Endothelial cell of umbilical vein (primary cell): ENCODE results near the gene DEGS2. TPM values are rescaled to one million over a fixed set of nuclear protein-coding genes. Genes with fewer than 3 reads are reported as not detected.

Experiments
- BruUV-seq: library from RNA; stranded (reverse); fragments of 400-500 nt; replicated peaks from 2 replicates; lab custom pipeline; 2021; lab: Mats Ljungman, UMichigan
- CTCF ChIA-PET: fragments of 300-600, 350-600 bp; sonication (Branson Sonifier 250); formaldehyde crosslinking; loops from one replicate; lab custom pipeline; 2021; ENCODE audit warnings: antibody characterized with exemption, inconsistent platforms; lab: Charles Lee
- POLR2A ChIA-PET: fragments of 300-600, 350-600 bp; sonication (Branson Sonifier 250); formaldehyde crosslinking; loops from one replicate; lab custom pipeline; 2021; ENCODE audit warnings: antibody characterized with exemption, inconsistent platforms; lab: Charles Lee
- DNase-seq: peaks from one replicate; pipeline ENCODE4 v3.0.0-alpha.2; 2011; ENCODE audit warnings: low read depth, low spot score
- FAIRE-seq: peaks from 2 replicates; lab custom pipeline; 2011; peaks lifted over from hg19 to GRCh38; lab: Jason Lieb, UNC
- H2AFZ ChIP-seq: 2 replicates; pipeline ENCODE4 v1.6.0; 2012; ENCODE audit warnings: low read depth, low read length, control low read depth, inconsistent platforms
- H3K27ac ChIP-seq: 2 replicates; pipeline ENCODE4 v1.5.1; 2011; ENCODE audit warnings: low read depth, mild to moderate bottlenecking, control low read depth, low read length, moderate library complexity; ENCODE audit not compliant: insufficient read depth
- H3K27me3 ChIP-seq, 2 experiments: 2 replicates each; pipeline versions ENCODE4 v1.6.0 to v1.6.1; 2011; ENCODE audit warnings: low read length in 2 of 2, mixed read lengths in 1 of 2; ENCODE audit not compliant: control insufficient read depth in 2 of 2, insufficient read depth in 2 of 2
- H3K36me3 ChIP-seq, 2 experiments: 2 replicates in 1 of 2; 3 replicates in 1 of 2; pipeline ENCODE4 v1.5.1; 2011; ENCODE audit warnings: low read length in 2 of 2, mild to moderate bottlenecking in 1 of 2, moderate library complexity in 1 of 2; ENCODE audit not compliant: control insufficient read depth in 2 of 2, insufficient read depth in 2 of 2; ENCODE audit errors: extremely low read depth in 1 of 2
- H3K4me1 ChIP-seq: 3 replicates; pipeline ENCODE4 v1.5.1; 2011; ENCODE audit warnings: mild to moderate bottlenecking, low read length; ENCODE audit not compliant: control insufficient read depth, insufficient read depth; ENCODE audit errors: extremely low read depth
- H3K4me2 ChIP-seq: 2 replicates; pipeline ENCODE4 v1.6.1; 2011; ENCODE audit warnings: low read length, control low read depth, mixed read lengths; ENCODE audit not compliant: insufficient read depth
- H3K4me3 ChIP-seq, 3 experiments: fragments of 200-600 bp in 1 of 3; sonication (generic), shearing (Covaris generic) in 1 of 3; replicated peaks in 1 of 3; 2 replicates each; pipeline ENCODE4 v1.5.1; 2011 to 2016; ENCODE audit warnings: control low read depth in 3 of 3, low read length in 3 of 3, mild to moderate bottlenecking in 2 of 3, inconsistent platforms in 1 of 3, low read depth in 1 of 3, moderate library complexity in 1 of 3; ENCODE audit not compliant: insufficient read depth in 1 of 3
- H3K79me2 ChIP-seq: 2 replicates; pipeline ENCODE4 v1.6.0; 2012; ENCODE audit warnings: low read length, inconsistent platforms; ENCODE audit not compliant: control insufficient read depth, insufficient read depth
- H3K9ac ChIP-seq: replicated peaks from 2 replicates; pipeline ENCODE3; 2011; ENCODE audit warnings: low read length, control low read depth; ENCODE audit not compliant: insufficient read depth; ENCODE audit errors: extremely low read depth
- H3K9me1 ChIP-seq: replicated peaks from 3 replicates; pipeline ENCODE4 v1.6.0; 2011; ENCODE audit warnings: mild to moderate bottlenecking, low read length; ENCODE audit not compliant: control insufficient read depth, insufficient read depth; ENCODE audit errors: extremely low read depth
- H3K9me3 ChIP-seq: replicated peaks from 2 replicates; pipeline ENCODE4 v1.5.1; 2012; ENCODE audit warnings: low read length, inconsistent platforms; ENCODE audit not compliant: control insufficient read depth, insufficient read depth
- H4K20me1 ChIP-seq: replicated peaks from 2 replicates; pipeline ENCODE3; 2011; ENCODE audit warnings: mild to moderate bottlenecking, low read length; ENCODE audit not compliant: control insufficient read depth, insufficient read depth; ENCODE audit errors: extremely low read depth
- EZH2 ChIP-seq: IDR thresholded peaks from 2 replicates; pipeline ENCODE4 v1.6.1; 2012; ENCODE audit warnings: borderline replicate concordance, low read depth, mild to moderate bottlenecking, moderate library complexity, low read length, inconsistent platforms; ENCODE audit not compliant: severe bottlenecking
- FOS ChIP-seq: IDR thresholded peaks from 2 replicates; pipeline ENCODE4 v1.6.1; 2011; ENCODE audit warnings: mild to moderate bottlenecking, low read length, moderate library complexity, borderline replicate concordance; ENCODE audit not compliant: insufficient read depth
- MAX ChIP-seq: IDR thresholded peaks from 2 replicates; pipeline ENCODE4 v1.6.1; 2011; ENCODE audit not compliant: insufficient read depth, insufficient read length
- MYC ChIP-seq: IDR thresholded peaks from one replicate; pipeline ENCODE4 v1.6.1; 2011; ENCODE audit warnings: mild to moderate bottlenecking, low read depth, low read length
- POLR2A ChIP-seq: IDR thresholded peaks from 2 replicates; pipeline ENCODE4 v1.6.1; 2012; ENCODE audit warnings: low read depth, mild to moderate bottlenecking, control low read depth, low read length
- POLR2AphosphoS5 ChIP-seq: IDR thresholded peaks from 2 replicates; pipeline ENCODE4 v1.6.1; 2012; ENCODE audit warnings: low read depth, mild to moderate bottlenecking, control low read depth, low read length, moderate library complexity; ENCODE audit not compliant: insufficient read depth
- dilution Hi-C: fragments of 300-500 bp; cut with MboI; formaldehyde crosslinking; loops from one replicate; pipeline ENCODE4 v1.15.0; 2019; ENCODE audit warnings: low sequenced_read_pairs; ENCODE audit not compliant: extremely low pct_ligation_motif_present
- intact Hi-C: fragments of 100-400 bp; cut with micrococcal nuclease; formaldehyde crosslinking; loops from one replicate; pipeline ENCODE4 v1.10.0; 2022
- polyA plus RNA-seq, 4 experiments: library from polyadenylated mRNA; depleted of rRNA in 3 of 4; stranded (reverse) in 3 of 4; unstranded in 1 of 4; fragments of >200 nt; gene quantifications; 2 replicates each; pipeline versions ENCODE4 v1.2.1 to v1.2.3, GENCODE V29; 2011 to 2012; ENCODE audit warnings: missing spikeins in 1 of 4
- total RNA-seq: library from RNA; stranded (reverse); gene quantifications from 2 replicates; pipeline ENCODE4 v1.2.3, GENCODE V29; 2021
- TF ChIP-seq, protein P1 (sequence below), 2 donors: IDR thresholded peaks; 1 replicate in 1 of 2; 2 replicates in 1 of 2; pipeline ENCODE4 v1.5.1; 2011; ENCODE audit warnings: low read length in 2 of 2, mild to moderate bottlenecking in 2 of 2, moderate library complexity in 2 of 2, control low read depth in 1 of 2, inconsistent platforms in 1 of 2, low read depth in 1 of 2; ENCODE audit not compliant: insufficient read depth in 1 of 2; ENCODE audit errors: extremely low read depth in 1 of 2

DEGS2 gene
- total and polyA plus RNA-seq, 2 donors (not counting 3 experiments of a cell fraction or from before 2014, with no cell fraction given) = 0.06 TPM; not detected in 1

DNA sequence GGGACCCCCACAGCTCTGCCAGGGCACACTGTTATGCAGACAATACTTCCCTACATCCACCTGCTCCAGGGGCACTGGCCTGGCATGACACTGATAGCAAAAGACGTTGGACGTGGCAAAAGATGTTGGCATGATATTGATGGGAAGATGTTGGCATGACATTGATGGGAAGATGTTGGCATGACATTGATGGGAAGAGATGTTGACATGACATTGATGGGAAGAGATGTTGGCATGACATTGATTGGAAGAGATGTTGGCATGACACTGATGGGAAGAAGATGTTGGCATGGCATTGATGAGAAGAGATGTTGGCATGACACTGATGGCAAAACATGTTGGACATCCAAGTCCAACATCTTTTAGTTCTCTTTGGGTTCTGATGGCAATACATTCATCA is 11.4 kb upstream of the DEGS2 start:
- Histone ChIP-seq H3K4me3 (no peak overlapping the region), H4K20me1 (no peaks in the 10 kb centered on the region), H3K9me1 (no peaks in the 10 kb centered on the region), H3K79me2 (no peaks in the 10 kb centered on the region), H3K27ac (no peak overlapping the region), H3K9me3 (no peaks in the 10 kb centered on the region), H3K9ac (no peak overlapping the region), H2AFZ (no peak overlapping the region), H3K4me2 (no peak overlapping the region), H3K4me1 (no peaks in the 10 kb centered on the region), H3K27me3 (peaks cover 0 to 4% of the 10 kb centered on the region in 2 experiments), H3K36me3 (no peaks in the 10 kb centered on the region)
- no peak for TF ChIP-seq MAX
- TF ChIP-seq, protein P1, sequence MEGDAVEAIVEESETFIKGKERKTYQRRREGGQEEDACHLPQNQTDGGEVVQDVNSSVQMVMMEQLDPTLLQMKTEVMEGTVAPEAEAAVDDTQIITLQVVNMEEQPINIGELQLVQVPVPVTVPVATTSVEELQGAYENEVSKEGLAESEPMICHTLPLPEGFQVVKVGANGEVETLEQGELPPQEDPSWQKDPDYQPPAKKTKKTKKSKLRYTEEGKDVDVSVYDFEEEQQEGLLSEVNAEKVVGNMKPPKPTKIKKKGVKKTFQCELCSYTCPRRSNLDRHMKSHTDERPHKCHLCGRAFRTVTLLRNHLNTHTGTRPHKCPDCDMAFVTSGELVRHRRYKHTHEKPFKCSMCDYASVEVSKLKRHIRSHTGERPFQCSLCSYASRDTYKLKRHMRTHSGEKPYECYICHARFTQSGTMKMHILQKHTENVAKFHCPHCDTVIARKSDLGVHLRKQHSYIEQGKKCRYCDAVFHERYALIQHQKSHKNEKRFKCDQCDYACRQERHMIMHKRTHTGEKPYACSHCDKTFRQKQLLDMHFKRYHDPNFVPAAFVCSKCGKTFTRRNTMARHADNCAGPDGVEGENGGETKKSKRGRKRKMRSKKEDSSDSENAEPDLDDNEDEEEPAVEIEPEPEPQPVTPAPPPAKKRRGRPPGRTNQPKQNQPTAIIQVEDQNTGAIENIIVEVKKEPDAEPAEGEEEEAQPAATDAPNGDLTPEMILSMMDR (IDR thresholded peaks at IDR 0.05; ENCODE audit: extremely low read depth in 1 of 2, insufficient read depth in 1 of 2, low read depth in 1 of 2, low read length in 2 of 2) = no peak
- TF ChIP-seq MYC = no peak
- TF ChIP-seq FOS = no peak
- no TSS peak for BruUV-seq
- intact Hi-C loops (no loop called here), dilution Hi-C loops (no loop called here)
- DNase-seq (no peak), FAIRE-seq (no peak)
- POLR2A ChIA-PET = no interaction called here
- CTCF ChIA-PET = interaction anchor here (0.6 kb wide), 1 partner anchor 384 kb away, joined by 5 read pairs; no protein-coding TSS in a partner anchor

- H2AFZ ChIP-seq = no peak overlapping the region
- H3K27me3 ChIP-seq = peaks cover 0 to 4% of the 10 kb centered on the region in 2 experiments
- intact Hi-C loops (no loop called here), dilution Hi-C loops (no loop called here)
- no peaks in the 10 kb centered on the region for H3K36me3 ChIP-seq
- no peak overlapping the region for H3K4me3 ChIP-seq
- no peaks in the 10 kb centered on the region for H3K9me1 ChIP-seq
- no peaks in the 10 kb centered on the region for H3K9me3 ChIP-seq
- H3K4me1 ChIP-seq = no peaks in the 10 kb centered on the region
- no TSS peak for BruUV-seq
- H4K20me1 ChIP-seq = no peaks in the 10 kb centered on the region
- FAIRE-seq (no peak), DNase-seq (no peak)
- POLR2A ChIA-PET = no interaction called here
- H3K79me2 ChIP-seq = no peaks in the 10 kb centered on the region
- H3K4me2 ChIP-seq = no peak overlapping the region
- CTCF ChIA-PET = no interaction called here
- H3K27ac ChIP-seq = no peak overlapping the region
- H3K9ac ChIP-seq = no peak overlapping the region
- TF ChIP-seq FOS (no peak), POLR2A (no peak), EZH2 (no peak), POLR2AphosphoS5 (no peak), MAX (no peak), MYC (no peak)
- TF ChIP-seq, protein P1 (IDR thresholded peaks at IDR 0.05; ENCODE audit: extremely low read depth in 1 of 2, insufficient read depth in 1 of 2, low read depth in 1 of 2, low read length in 2 of 2) = no peak
Observed at GRCh38 chr14:100168506-100168905, 9.1 kb upstream of the DEGS2 start.
